A673 (cell line): ENCODE data around the gene CR1.
"Not testable (repeated sequence)": the region's sequence is repeated elsewhere in the genome, so short reads cannot be mapped to it uniquely, and the experiment has no call there.

ENCODE experiments used
- EZH2 ChIP-seq: fragments of 200-600 bp; sonication (generic); IDR thresholded peaks from 2 replicates; pipeline ENCODE4 v1.6.1; 2017; ENCODE audit warnings: borderline replicate concordance, low read depth, mild to moderate bottlenecking, mixed read lengths, antibody characterized with exemption, low read length; ENCODE audit not compliant: poor library complexity, severe bottlenecking
- TF ChIP-seq, protein P1 (sequence below): fragments of 300-800, 200-600 bp; sonication (generic); conservative IDR thresholded peaks from 2 replicates; pipeline ENCODE4 v1.5.1; 2017; ENCODE audit warnings: low read depth, mild to moderate bottlenecking, antibody characterized with exemption, low read length, moderate library complexity, mixed read lengths

DNA sequence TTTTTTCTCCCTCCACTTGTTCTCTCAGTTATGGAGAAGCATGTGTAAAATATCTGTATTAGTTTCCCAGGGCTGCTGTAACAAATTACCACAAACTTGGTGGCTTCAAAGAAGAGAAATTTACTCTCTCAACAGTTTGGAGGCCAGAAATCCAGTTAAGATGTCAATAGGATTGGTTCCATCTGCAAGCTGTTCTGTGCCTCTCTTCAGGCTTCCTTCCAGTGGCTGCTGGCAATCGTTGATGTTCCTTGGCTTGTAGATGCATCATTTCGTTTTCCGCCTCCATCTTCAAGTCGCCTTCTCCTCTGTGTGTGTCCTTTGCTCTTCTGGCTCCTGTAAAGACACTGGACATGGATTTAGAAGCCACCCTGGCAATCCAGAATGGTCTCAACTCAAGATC, 194.6 kb downstream of the CR1 start:
- TF ChIP-seq, protein P1, sequence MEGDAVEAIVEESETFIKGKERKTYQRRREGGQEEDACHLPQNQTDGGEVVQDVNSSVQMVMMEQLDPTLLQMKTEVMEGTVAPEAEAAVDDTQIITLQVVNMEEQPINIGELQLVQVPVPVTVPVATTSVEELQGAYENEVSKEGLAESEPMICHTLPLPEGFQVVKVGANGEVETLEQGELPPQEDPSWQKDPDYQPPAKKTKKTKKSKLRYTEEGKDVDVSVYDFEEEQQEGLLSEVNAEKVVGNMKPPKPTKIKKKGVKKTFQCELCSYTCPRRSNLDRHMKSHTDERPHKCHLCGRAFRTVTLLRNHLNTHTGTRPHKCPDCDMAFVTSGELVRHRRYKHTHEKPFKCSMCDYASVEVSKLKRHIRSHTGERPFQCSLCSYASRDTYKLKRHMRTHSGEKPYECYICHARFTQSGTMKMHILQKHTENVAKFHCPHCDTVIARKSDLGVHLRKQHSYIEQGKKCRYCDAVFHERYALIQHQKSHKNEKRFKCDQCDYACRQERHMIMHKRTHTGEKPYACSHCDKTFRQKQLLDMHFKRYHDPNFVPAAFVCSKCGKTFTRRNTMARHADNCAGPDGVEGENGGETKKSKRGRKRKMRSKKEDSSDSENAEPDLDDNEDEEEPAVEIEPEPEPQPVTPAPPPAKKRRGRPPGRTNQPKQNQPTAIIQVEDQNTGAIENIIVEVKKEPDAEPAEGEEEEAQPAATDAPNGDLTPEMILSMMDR: not testable (repeated sequence)
- TF ChIP-seq EZH2: not testable (repeated sequence)
